Epidermal melanocyte (primary cell): Measurements from ENCODE around the gene CCDC152.
"Not testable (repeated sequence)": the region's sequence is repeated elsewhere in the genome, so short reads cannot be mapped to it uniquely, and the experiment has no call there.

ENCODE experiments used
- DNase-seq: peaks from one replicate; pipeline ENCODE4 v3.0.0; 2011; ENCODE audit warnings: low spot score; ENCODE audit not compliant: insufficient read length

The CCDC152 gene

GRCh38 chr5:42756606-42757601 is at the start of gene CCDC152:
CCDC152 (plus strand) TSS chr5:42756818; CDS start chr5:42759122, 2,304 bp downstream.
- DNase-seq = no peak

GRCh38 chr5:42715785-42716184 is 40.8 kb upstream of the CCDC152 start:
- DNase-seq = no peak

GRCh38 chr5:42718591-42718990 is 38.0 kb upstream of the CCDC152 start:
- no peak for DNase-seq

- DNase-seq = no peak
Observed at GRCh38 chr5:42719034-42719433, 37.6 kb upstream of the CCDC152 start.

GRCh38 chr5:42720251-42720650 is 36.4 kb upstream of the CCDC152 start:
- no peak for DNase-seq

DNA sequence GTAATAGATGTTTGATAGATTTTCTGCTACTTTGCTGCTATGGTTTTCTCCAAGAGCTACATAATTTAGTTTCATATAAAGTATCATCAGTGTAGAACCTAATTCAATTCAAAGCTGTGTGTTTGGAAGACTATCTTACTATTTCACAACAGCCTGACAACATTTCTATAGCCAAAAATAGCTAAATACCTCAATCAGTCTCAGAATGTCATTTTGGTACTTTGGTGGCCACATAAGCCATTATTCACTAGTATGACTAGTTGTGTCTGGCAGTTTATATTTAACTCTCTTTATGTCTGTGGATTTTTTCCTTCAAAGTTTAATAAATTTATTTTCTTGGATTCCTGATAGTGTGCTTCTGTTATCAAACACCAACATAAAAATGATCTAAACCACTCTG is 35.1 kb upstream of the CCDC152 start:
- DNase-seq = no peak

DNA sequence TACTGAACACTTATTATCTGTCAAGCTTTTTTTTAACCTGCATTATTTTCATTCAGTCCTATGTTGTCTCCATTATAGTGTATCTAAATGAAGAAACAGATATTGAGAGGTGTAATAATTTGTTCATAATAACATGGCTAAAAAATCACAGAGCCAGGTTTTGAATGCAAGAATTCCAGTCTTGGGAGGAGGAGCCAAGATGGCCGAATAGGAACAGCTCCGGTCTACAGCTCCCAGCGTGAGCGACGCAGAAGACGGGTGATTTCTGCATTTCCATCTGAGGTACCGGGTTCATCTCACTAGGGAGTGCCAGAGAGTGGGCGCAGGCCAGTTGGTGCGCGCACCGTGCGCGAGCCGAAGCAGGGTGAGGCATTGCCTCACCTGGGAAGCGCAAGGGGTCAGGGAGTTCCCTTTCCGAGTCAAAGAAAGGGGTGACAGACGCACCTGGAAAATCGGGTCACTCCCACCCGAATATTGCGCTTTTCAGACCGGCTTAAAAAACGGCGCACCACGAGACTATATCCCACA is 22.0 kb upstream of the CCDC152 start:
- DNase-seq = not testable (repeated sequence)

DNA sequence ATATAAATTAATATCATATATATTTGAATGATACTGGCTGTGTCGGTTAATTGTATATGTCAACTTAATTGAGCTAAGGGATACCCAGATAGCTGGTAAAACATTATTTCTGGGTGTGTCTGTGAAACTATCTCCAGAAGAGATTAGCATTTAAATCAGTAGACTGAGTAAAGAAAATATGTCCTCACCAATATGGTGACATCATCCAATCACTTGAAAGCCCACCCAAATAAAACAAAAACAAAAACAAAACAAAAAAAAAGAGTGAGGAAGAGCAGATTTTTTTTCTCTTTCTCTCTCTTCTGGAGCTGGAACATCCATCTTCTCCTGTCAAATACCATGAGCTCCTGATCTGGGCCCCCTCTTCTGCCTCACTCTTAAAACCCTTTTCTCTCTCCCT is 15.7 kb upstream of the CCDC152 start:
- no peak for DNase-seq

DNA sequence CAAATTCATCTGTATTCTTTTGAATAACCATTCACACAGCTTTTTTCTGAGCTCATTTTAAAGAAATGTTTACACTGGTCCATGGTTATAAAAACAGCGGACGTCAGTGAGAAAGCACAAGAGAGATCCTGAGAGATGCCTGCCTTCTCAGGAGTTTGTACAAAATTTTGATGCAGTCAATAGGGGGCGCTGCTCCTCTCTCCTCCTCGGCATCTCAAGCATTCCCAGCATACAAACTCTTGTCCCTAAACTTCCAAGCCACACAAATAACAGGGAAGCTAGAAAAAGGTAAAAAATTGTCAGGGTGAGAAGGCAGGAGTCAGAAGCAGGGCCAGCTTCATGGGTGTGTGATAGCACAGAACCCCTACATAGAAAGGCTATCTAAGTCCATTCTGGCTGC is 11.2 kb upstream of the CCDC152 start:
- no peak for DNase-seq

DNA sequence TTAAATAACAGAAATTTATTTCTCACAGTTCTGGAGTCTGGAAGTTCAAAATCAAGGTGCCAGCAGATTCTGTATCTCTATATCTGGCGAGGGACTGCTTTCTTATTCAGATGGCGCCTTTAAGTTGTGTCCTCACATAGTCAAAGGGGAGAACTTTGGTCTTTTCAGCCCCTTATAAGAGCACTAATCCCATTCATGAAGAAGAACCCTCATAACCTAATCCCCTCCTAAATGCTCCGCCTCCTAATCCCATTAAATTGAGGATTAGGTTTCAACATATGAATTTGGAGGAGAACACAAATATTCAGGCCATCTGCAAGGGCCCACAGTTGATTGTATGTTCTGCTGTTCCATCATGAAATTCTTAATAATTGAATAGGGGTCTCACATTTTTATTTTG is 10.8 kb upstream of the CCDC152 start:
- no peak for DNase-seq

GRCh38 chr5:42749020-42749419 is 7.6 kb upstream of the CCDC152 start:
- no peak for DNase-seq

DNA sequence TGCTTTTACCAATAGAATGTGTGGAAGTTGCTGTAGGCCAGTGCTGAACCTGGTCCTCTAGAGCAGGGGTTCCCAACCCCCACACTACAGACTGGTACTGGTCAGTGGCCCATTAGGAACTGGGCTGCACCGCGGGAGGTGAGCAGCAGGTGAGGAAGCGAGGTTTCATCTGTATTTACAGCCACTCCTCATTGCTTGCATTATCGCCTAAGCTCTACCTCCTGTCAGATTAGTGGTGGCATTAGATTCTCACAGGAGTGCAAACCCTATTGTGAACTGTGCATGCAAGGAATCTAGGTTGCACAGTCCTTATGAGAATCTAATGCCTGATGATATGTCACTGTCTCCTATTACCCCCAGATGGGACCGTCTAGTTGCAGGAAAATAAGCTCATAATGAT is 6.1 kb upstream of the CCDC152 start:
- no peak for DNase-seq

GRCh38 chr5:42751044-42751443 is 5.6 kb upstream of the CCDC152 start:
- DNase-seq = no peak

DNA sequence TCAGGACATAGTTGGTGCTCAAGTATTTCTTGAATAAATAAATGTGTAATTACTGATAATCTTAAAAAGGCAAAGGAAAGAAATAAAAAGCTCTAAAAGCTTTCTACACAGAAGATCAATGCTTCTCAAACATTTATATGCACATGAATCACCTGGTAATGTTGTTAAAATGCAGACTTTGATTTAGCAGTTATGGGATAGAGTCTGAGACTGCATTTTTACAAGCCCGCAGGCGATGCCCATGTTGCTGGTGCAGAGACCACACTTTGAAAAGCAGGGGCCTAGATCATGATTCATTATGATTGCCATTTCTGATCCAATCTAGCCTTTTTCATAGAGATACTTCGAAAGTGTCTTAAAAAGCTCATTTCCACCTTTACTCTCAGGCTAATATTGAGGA is 3.5 kb upstream of the CCDC152 start:
- no peak for DNase-seq

GRCh38 chr5:42759456-42759855 is 2.8 kb downstream of the CCDC152 start:
- DNase-seq = no peak

GRCh38 chr5:42760426-42760825 is 3.8 kb downstream of the CCDC152 start:
- no peak for DNase-seq

DNA sequence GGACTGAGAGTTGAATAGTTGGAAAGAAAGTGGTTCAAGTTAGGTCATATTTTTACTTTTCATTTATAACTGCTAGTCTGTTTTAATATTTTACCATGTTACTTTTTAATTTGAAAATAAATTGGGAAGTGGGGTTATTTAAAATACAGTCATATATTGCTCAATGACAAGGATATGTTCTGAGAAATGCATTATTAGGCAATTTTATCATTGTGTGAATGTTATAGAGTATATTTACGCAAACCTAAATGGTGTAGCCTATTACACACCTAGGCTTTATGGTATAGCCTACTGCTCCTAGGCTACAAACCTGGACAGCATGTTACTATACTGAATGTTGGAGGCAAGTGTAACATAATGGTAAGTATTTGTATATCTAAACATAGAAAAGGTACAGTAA is 5.2 kb downstream of the CCDC152 start:
- no peak for DNase-seq

DNA sequence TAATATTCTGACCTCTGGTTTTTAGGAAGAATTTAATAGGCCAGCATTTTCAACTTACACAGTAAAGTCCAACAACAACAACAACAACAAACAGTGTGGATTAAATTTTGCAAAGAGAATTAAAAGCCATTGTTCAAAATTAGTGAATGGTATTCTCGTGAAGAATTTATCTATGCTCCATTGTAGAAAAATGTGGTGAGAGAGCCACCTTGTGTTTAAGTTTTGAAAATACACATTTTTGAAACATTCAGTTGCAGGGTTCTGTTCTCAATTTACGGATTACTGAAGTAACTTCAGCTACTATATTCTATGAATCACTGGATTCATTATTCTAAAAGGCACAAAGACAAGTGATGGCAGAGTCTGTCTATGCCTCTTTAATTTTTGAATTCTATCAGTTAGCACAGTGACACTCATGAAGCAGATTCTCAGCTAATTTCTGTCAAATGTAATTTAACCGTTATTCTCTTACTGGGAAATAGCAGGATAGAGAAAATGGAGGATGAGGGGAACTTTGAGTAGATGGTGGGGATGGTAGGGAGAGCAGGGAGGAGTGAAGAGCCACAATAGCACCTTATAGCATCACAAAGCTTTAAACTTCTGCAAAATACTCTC is 11.0 kb downstream of the CCDC152 start:
- no peak for DNase-seq

- DNase-seq = no peak
Observed at GRCh38 chr5:42768106-42768504, 11.5 kb downstream of the CCDC152 start.

DNA sequence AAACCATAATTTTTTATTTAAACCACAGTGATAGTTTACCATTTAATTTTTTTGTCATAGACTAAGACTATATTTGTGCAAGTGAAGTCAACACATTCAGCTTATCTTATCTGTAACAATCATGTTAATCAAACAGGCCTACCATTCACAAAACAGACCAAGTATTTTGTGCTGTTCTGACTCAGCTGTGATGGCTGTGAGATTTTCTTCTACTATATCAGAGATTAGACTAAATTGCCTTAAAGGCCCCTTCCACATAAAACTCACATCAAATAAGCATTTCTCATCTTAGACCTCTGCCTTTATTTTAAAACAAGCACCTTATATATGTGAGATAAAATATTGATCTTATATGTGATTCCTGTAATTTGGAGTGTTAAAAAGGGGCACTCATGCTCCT is 13.4 kb downstream of the CCDC152 start:
- DNase-seq = no peak

- DNase-seq = no peak
Observed at GRCh38 chr5:42772265-42772993, 15.8 kb downstream of the CCDC152 start.

- no peak for DNase-seq
Observed at GRCh38 chr5:42779083-42779482, 22.5 kb downstream of the CCDC152 start.
